GM10266 (cell line): ENCODE measurements around the gene HESX1.

Experiments used
- DNase-seq: peaks from one replicate; pipeline ENCODE4 v3.0.0; 2012; ENCODE audit errors: extremely low spot score
- CTCF ChIP-seq: IDR thresholded peaks from 2 replicates; pipeline ENCODE4 v1.5.1; 2012; ENCODE audit warnings: mild to moderate bottlenecking, low read depth; ENCODE audit not compliant: control insufficient read depth, insufficient read depth; ENCODE audit errors: missing control alignments

HESX1 gene

GRCh38 chr3:57227204-57227929 is 27.6 kb upstream of the HESX1 start, which contains the start of gene APPL1:
APPL1 (plus strand) TSS chr3:57227729; CDS start chr3:57227884, 155 bp downstream.
- peak; percentile 98 for DNase-seq
- TF ChIP-seq CTCF = no peak

GRCh38 chr3:57226176-57226575 is 26.4 kb upstream of the HESX1 start:
- DNase-seq = no peak
- no peak for TF ChIP-seq CTCF

- no peak for DNase-seq
- no peak for TF ChIP-seq CTCF
Observed at GRCh38 chr3:57224856-57225255, 25.1 kb upstream of the HESX1 start.

- no peak for DNase-seq
- TF ChIP-seq CTCF = peak; percentile 27
Observed at GRCh38 chr3:57221883-57222282, 22.1 kb upstream of the HESX1 start.

GRCh38 chr3:57206423-57206822 is 6.6 kb upstream of the HESX1 start:
- no peak for DNase-seq
- no peak for TF ChIP-seq CTCF

- no peak for DNase-seq
- no peak for TF ChIP-seq CTCF
Observed at GRCh38 chr3:57194641-57195040, 5.1 kb downstream of the HESX1 start.

- no peak for DNase-seq
- TF ChIP-seq CTCF = no peak
Observed at GRCh38 chr3:57192028-57192427, 7.8 kb downstream of the HESX1 start.
